ENCODE measurements around the gene WDR6. TPM values are rescaled to one million over a fixed set of nuclear protein-coding genes. Genes with fewer than 3 reads are reported as not detected.

Gene WDR6
- total and polyA plus RNA-seq, 9 of the 15 experiments (the other 6 are each of a cell fraction or from before 2014, with no cell fraction given), result 8.9 to 90.6 (median 44.7) TPM

- no peaks in the 10 kb centered on the region for H3K27me3 ChIP-seq (ENCODE audit: control insufficient read depth in 2 of 2, insufficient read depth in 2 of 2, low read length in 2 of 2)
- intact Hi-C loops (cut with micrococcal nuclease) (loop anchor here (2.0 kb wide), 1 partner anchor 27 kb away; no protein-coding TSS in a partner anchor), in situ Hi-C loops (cut with MboI) (no loop called here)
- H3K79me2 ChIP-seq (ENCODE audit: control insufficient read depth, insufficient read depth, low read length), result peaks cover 55% of the 10 kb centered on the region
- no peak overlapping the region for H3K4me3 ChIP-seq
- no peak overlapping the region for H3K27ac ChIP-seq (ENCODE audit: extremely low read depth, low read depth, low read length)
- H2AFZ ChIP-seq (ENCODE audit: low read depth, low read length), result no peak overlapping the region
- peaks cover 8 to 39% of the 10 kb centered on the region in 2 experiments; a peak in 4 of 5 replicates for H3K4me1 ChIP-seq (replicated peaks in 1 of 2; ENCODE audit: control insufficient read depth in 2 of 2, insufficient read depth in 2 of 2, low read length in 2 of 2)
- WGBS (ENCODE audit: insufficient coverage, low coverage, missing lambda C conversion rate), result 86% methylated on average over 6 of the region's 6 CpGs
- ChIA-PET CTCF (ENCODE audit: low intra/inter-chr PET ratio) (no interaction called here), POLR2A (no interaction called here)
- H3K9me1 ChIP-seq (ENCODE audit: control insufficient read depth, insufficient read depth, low read length), result peaks cover 8% of the 10 kb centered on the region
- peaks cover 52% of the 10 kb centered on the region; the same call in 2 of the 3 replicates for H3K36me3 ChIP-seq (ENCODE audit: control insufficient read depth, insufficient read depth, low read length)
- no peak overlapping the region for H3K4me2 ChIP-seq (ENCODE audit: insufficient read depth, low read length)
- peaks cover 20% of the 10 kb centered on the region; the same call in 1 of the 2 replicates for H4K20me1 ChIP-seq (replicated peaks; ENCODE audit: control insufficient read depth, insufficient read depth, low read length)
- no TSS peak for BruUV-seq (replicated peaks)
- ATAC-seq, result no peak
- no peak for TF ChIP-seq FOXK1 (CRISPR knock-in tag; IDR thresholded peaks at IDR 0.05; ENCODE audit: borderline replicate concordance)
- H3K9ac ChIP-seq (ENCODE audit: insufficient read depth in 1 of 2, low read depth in 2 of 2, low read length in 2 of 2), result no peak overlapping the region
- FAIRE-seq, result no peak
- DNase-seq (ENCODE audit: extremely low read depth in 1 of 4, low spot score in 3 of 4), result no peak
- H3K9me3 ChIP-seq (replicated peaks; ENCODE audit: control insufficient read depth, insufficient read depth, low read depth, low read length), result no peaks in the 10 kb centered on the region
Observed at GRCh38 chr3:49015765-49016164, 8.6 kb downstream of the WDR6 start.

GRCh38 chr3:49016414-49017228 lies 9.4 kb downstream of the WDR6 start:
- H3K36me3 ChIP-seq (ENCODE audit: control insufficient read depth, insufficient read depth, low read length), result peaks cover 49% of the 10 kb centered on the region; the same call in 2 of the 3 replicates
- ChIA-PET POLR2A (interaction anchor here (0.8 to 8.4 kb wide), 4 partner anchors 9 to 154 kb away, joined by 3 to 104 read pairs (median 5); partner anchors contain the start of genes IMPDH2 and WDR6), CTCF (ENCODE audit: low intra/inter-chr PET ratio) (no interaction called here)
- no peaks in the 10 kb centered on the region for H3K27me3 ChIP-seq (ENCODE audit: control insufficient read depth in 2 of 2, insufficient read depth in 2 of 2, low read length in 2 of 2)
- TF ChIP-seq GTF2A2 (tag; IDR thresholded peaks at IDR 0.05) (no peak), POLR2G (IDR thresholded peaks at IDR 0.05; ENCODE audit: low read depth, low read length) (peak; percentile 43; the same call in 1 of the 2 replicates), POLR2A (conservative IDR thresholded peaks at IDR 0.05) (peak; percentile 42)
- intact Hi-C loops (cut with micrococcal nuclease), result no loop called here
- in situ Hi-C loops (cut with MboI), result no loop called here
- no peaks in the 10 kb centered on the region for H3K9me3 ChIP-seq (replicated peaks; ENCODE audit: control insufficient read depth, insufficient read depth, low read depth, low read length)
- WGBS (ENCODE audit: insufficient coverage, low coverage, missing lambda C conversion rate), result 71% methylated on average over 6 of the region's 6 CpGs
- H3K4me2 ChIP-seq (ENCODE audit: insufficient read depth, low read length), result peak overlapping the region; percentile 92
- H3K9ac ChIP-seq (ENCODE audit: insufficient read depth in 1 of 2, low read depth in 2 of 2, low read length in 2 of 2), result peak overlapping the region; percentile 50 to 53; a peak in 3 of 4 replicates
- H3K4me1 ChIP-seq (replicated peaks in 1 of 2; ENCODE audit: control insufficient read depth in 2 of 2, insufficient read depth in 2 of 2, low read length in 2 of 2), result peaks cover 8 to 46% of the 10 kb centered on the region in 2 experiments; a peak in 4 of 5 replicates
- FAIRE-seq (no peak), ATAC-seq (no peak), DNase-seq (ENCODE audit: extremely low read depth in 1 of 4, low spot score in 3 of 4) (no peak)
- H3K4me3 ChIP-seq, result no peak overlapping the region
- H3K79me2 ChIP-seq (ENCODE audit: control insufficient read depth, insufficient read depth, low read length), result peaks cover 54% of the 10 kb centered on the region
- H3K27ac ChIP-seq (ENCODE audit: extremely low read depth, low read depth, low read length), result no peak overlapping the region
- H2AFZ ChIP-seq (ENCODE audit: low read depth, low read length), result no peak overlapping the region
- H4K20me1 ChIP-seq (replicated peaks; ENCODE audit: control insufficient read depth, insufficient read depth, low read length), result peaks cover 20% of the 10 kb centered on the region; the same call in 1 of the 2 replicates
- BruUV-seq (replicated peaks), result no TSS peak
- H3K9me1 ChIP-seq (ENCODE audit: control insufficient read depth, insufficient read depth, low read length), result peaks cover 8% of the 10 kb centered on the region
